ENCODE measurements around the gene ABCD3. TPM values are rescaled to one million over a fixed set of nuclear protein-coding genes. Genes with fewer than 3 reads are reported as not detected.

ABCD3 gene
- total and polyA plus RNA-seq, 2 of the 13 experiments (the other 11 are each of a cell fraction or from before 2014, with no cell fraction given): 27.5 to 166 TPM

DNA sequence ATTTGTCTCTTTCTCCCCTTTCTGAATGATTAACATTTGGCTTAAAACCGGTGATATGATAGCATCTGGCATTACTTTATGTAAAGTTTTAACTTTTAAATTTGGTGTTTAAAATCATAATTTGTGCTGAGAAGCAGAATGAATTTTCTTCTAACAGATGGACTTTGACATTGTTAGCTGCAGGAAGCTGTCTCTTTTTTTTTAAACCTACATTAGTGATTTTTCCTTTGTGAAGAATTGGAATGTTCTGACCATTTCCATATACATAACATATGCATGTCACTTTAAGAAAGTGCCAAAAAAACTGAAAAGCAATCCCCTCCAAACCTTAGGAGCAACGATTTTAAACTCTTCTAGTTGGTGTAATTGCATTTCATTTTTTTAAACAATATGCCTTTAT, 101.2 kb downstream of the ABCD3 start (continued):
- TF ChIP-seq ZNF256 (CRISPR knock-in tag; conservative IDR thresholded peaks at IDR 0.05): no peak
- no peak for TF ChIP-seq JARID2 (CRISPR knock-in tag; IDR thresholded peaks at IDR 0.05; ENCODE audit: insufficient replicate concordance)
- no peak for TF ChIP-seq RNF219 (CRISPR knock-in tag; IDR thresholded peaks at IDR 0.05)
- TF ChIP-seq KLF13 (CRISPR knock-in tag; IDR thresholded peaks at IDR 0.05): no peak
- no peak for TF ChIP-seq PRPF4 (IDR thresholded peaks at IDR 0.05; ENCODE audit: low read depth, low read length, poor library complexity, severe bottlenecking)
- TF ChIP-seq ZNF773 (CRISPR knock-in tag; IDR thresholded peaks at IDR 0.05; ENCODE audit: borderline replicate concordance): no peak
- TF ChIP-seq PHF5A (CRISPR knock-in tag; IDR thresholded peaks at IDR 0.05; ENCODE audit: low read depth, unreplicated experiment): no peak
- no peak for TF ChIP-seq JUND (CRISPR knock-in tag; IDR thresholded peaks at IDR 0.05)
- TF ChIP-seq, protein P1, sequence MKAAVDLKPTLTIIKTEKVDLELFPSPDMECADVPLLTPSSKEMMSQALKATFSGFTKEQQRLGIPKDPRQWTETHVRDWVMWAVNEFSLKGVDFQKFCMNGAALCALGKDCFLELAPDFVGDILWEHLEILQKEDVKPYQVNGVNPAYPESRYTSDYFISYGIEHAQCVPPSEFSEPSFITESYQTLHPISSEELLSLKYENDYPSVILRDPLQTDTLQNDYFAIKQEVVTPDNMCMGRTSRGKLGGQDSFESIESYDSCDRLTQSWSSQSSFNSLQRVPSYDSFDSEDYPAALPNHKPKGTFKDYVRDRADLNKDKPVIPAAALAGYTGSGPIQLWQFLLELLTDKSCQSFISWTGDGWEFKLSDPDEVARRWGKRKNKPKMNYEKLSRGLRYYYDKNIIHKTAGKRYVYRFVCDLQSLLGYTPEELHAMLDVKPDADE (CRISPR knock-in tag; IDR thresholded peaks at IDR 0.05): no peak
- no peak for TF ChIP-seq HDAC6 (IDR thresholded peaks at IDR 0.05; ENCODE audit: low read depth, low read length)
- no peak for TF ChIP-seq ELF3 (CRISPR knock-in tag; IDR thresholded peaks at IDR 0.05)
- TF ChIP-seq ZNF556 (CRISPR knock-in tag; IDR thresholded peaks at IDR 0.05; ENCODE audit: borderline replicate concordance): no peak

Data from HepG2 (cell line).